Activated CD4-positive, alpha-beta memory T cell treated with anti-CD3 and anti-CD28 coated beads for 36 hours (primary cell): ENCODE measurements around the gene LHX5. TPM values are rescaled to one million over a fixed set of nuclear protein-coding genes. Genes with fewer than 3 reads are reported as not detected.
"Not testable (repeated sequence)": the region's sequence is repeated elsewhere in the genome, so short reads cannot be mapped to it uniquely, and the experiment has no call there.

Experiments used
- CTCF ChIA-PET: fragments of 350-600 bp; sonication (Branson Sonifier 250); formaldehyde crosslinking; loops from one replicate; lab custom pipeline; 2021; ENCODE audit warnings: antibody characterized with exemption, inconsistent platforms; lab: Charles Lee
- POLR2A ChIA-PET: fragments of 350-600 bp; sonication (Branson Sonifier 250); formaldehyde crosslinking; loops from one replicate; lab custom pipeline; 2021; ENCODE audit warnings: antibody characterized with exemption; lab: Charles Lee
- DNase-seq: peaks from one replicate; pipeline ENCODE4 v3.0.0-alpha.2; 2020
- H3K27ac Mint-ChIP-seq: one replicate; pipeline ENCODE4 v1.8.0; 2021; ENCODE audit warnings: mixed read lengths
- H3K27me3 Mint-ChIP-seq: one replicate; pipeline ENCODE4 v1.8.0; 2021; ENCODE audit warnings: mixed read lengths
- H3K36me3 Mint-ChIP-seq: one replicate; pipeline ENCODE4 v1.8.0; 2021; ENCODE audit warnings: mixed read lengths
- H3K4me1 Mint-ChIP-seq: one replicate; pipeline ENCODE4 v1.8.0; 2021; ENCODE audit warnings: low read depth, mixed read lengths
- H3K4me3 Mint-ChIP-seq: one replicate; pipeline ENCODE4 v1.8.0; 2021; ENCODE audit warnings: mild to moderate bottlenecking, mixed read lengths
- H3K9me3 Mint-ChIP-seq: one replicate; pipeline ENCODE4 v1.8.0; 2021; ENCODE audit warnings: mixed read lengths
- intact Hi-C: fragments of 100-400 bp; cut with micrococcal nuclease; formaldehyde crosslinking; loops from one replicate; pipeline ENCODE4 v1.15.1; 2023
- total RNA-seq, 2 experiments: library from RNA; stranded (reverse); gene quantifications; one replicate each; pipeline ENCODE4 v1.2.3, GENCODE V29; 2021

Gene LHX5
- total RNA-seq, 2 experiments from 2014 or later: not detected

DNA sequence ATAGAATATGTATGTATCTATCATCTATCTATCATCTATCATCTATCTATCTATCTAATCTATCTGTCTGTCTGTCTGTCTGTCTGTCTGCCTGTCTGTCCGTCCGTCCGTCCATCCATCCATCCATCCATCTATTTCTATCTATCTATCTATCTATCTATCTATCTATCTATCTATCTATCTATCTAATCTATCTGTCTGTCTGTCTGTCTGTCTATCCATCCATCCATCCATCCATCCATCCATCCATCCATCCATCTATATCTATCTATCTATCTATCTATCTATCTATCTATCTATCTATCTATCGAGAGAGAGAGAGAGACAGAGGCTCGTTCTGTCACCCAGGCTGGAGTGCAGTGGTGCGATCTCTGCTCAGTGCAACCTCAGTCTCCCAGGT lies 24.3 kb upstream of the LHX5 start:
- CTCF ChIA-PET, H3K27ac Mint-ChIP-seq, DNase-seq, H3K9me3 Mint-ChIP-seq, H3K4me1 Mint-ChIP-seq, intact Hi-C loops, H3K36me3 Mint-ChIP-seq, POLR2A ChIA-PET, H3K4me3 Mint-ChIP-seq: not testable (repeated sequence)
- H3K27me3 Mint-ChIP-seq: peaks cover 13% of the 10 kb centered on the region

DNA sequence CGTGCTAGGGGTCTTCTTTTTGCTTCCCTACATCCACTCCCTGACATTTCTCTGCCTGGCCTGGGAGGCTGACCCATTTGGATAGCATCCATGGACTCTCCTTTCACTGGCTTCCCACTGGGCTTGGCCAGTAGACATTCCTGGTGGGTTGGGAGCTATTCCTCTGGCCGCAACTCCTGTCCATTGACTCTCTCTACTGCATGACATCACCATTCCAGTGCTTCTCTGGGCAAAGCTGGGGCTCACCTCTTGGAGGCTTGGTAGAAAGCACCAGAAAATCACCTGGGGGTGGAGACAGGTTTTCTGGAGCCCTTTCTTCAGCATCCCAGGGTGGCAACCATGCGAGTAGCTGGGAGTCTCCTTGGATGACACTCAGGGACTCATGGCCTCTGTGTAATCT lies 16.7 kb upstream of the LHX5 start:
- H3K4me3 Mint-ChIP-seq: no peak overlapping the region
- H3K36me3 Mint-ChIP-seq: no peaks in the 10 kb centered on the region
- CTCF ChIA-PET: no interaction called here
- intact Hi-C loops: no loop called here
- H3K27ac Mint-ChIP-seq: no peak overlapping the region
- no peaks in the 10 kb centered on the region for H3K4me1 Mint-ChIP-seq
- POLR2A ChIA-PET: no interaction called here
- peaks cover 3% of the 10 kb centered on the region for H3K9me3 Mint-ChIP-seq
- DNase-seq: no peak
- H3K27me3 Mint-ChIP-seq: peaks cover 41% of the 10 kb centered on the region

GRCh38 chr12:113486722-113487121 lies 15.1 kb upstream of the LHX5 start:
- H3K27ac Mint-ChIP-seq: no peak overlapping the region

DNA sequence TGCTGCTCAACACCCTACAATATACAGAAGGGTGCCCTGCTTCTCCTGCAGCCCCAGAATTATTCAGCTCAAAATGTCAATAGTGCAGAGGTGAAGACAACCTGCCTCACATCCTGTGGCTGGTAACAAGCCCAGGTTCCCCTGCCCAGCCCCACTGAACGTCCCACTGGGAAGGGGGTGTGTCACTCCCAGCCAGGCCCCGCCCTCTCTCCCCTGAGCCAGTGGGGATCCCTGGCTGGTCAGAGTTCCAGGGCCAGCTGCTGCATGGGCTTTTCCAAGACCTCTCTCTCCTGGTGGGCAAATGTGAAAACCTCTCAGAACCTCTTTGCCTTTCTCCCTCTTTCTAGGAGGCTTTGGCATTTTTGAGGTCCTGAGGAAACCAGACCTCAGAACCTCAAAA lies 13.7 kb upstream of the LHX5 start:
- CTCF ChIA-PET: no interaction called here
- intact Hi-C loops: no loop called here
- DNase-seq: no peak
- Mint-ChIP-seq H3K36me3 (no peaks in the 10 kb centered on the region), H3K27me3 (peaks cover 51% of the 10 kb centered on the region), H3K9me3 (no peaks in the 10 kb centered on the region), H3K4me1 (no peaks in the 10 kb centered on the region), H3K27ac (no peak overlapping the region), H3K4me3 (no peak overlapping the region)
- POLR2A ChIA-PET: no interaction called here

More at GRCh38 chr12:113486722-113487121, 15.1 kb upstream of the LHX5 start:
- H3K36me3 Mint-ChIP-seq: no peaks in the 10 kb centered on the region
- intact Hi-C loops: no loop called here
- no peaks in the 10 kb centered on the region for H3K4me1 Mint-ChIP-seq
- ChIA-PET POLR2A (no interaction called here), CTCF (no interaction called here)
- no peak overlapping the region for H3K4me3 Mint-ChIP-seq
- peaks cover 3% of the 10 kb centered on the region for H3K9me3 Mint-ChIP-seq
- DNase-seq: no peak
- H3K27me3 Mint-ChIP-seq: peaks cover 50% of the 10 kb centered on the region

GRCh38 chr12:113482334-113482733 lies 10.7 kb upstream of the LHX5 start:
- H3K27ac Mint-ChIP-seq: no peak overlapping the region
- no peak overlapping the region for H3K4me3 Mint-ChIP-seq
- peaks cover 64% of the 10 kb centered on the region for H3K27me3 Mint-ChIP-seq
- H3K36me3 Mint-ChIP-seq: peaks cover 3% of the 10 kb centered on the region
- H3K4me1 Mint-ChIP-seq: peaks cover 4% of the 10 kb centered on the region
- intact Hi-C loops: no loop called here
- DNase-seq: no peak
- CTCF ChIA-PET: interaction anchor here (0.8 kb wide), 1 partner anchor 20 kb away, joined by 3 read pairs; no protein-coding TSS in a partner anchor
- peaks cover 2% of the 10 kb centered on the region for H3K9me3 Mint-ChIP-seq
- POLR2A ChIA-PET: no interaction called here

DNA sequence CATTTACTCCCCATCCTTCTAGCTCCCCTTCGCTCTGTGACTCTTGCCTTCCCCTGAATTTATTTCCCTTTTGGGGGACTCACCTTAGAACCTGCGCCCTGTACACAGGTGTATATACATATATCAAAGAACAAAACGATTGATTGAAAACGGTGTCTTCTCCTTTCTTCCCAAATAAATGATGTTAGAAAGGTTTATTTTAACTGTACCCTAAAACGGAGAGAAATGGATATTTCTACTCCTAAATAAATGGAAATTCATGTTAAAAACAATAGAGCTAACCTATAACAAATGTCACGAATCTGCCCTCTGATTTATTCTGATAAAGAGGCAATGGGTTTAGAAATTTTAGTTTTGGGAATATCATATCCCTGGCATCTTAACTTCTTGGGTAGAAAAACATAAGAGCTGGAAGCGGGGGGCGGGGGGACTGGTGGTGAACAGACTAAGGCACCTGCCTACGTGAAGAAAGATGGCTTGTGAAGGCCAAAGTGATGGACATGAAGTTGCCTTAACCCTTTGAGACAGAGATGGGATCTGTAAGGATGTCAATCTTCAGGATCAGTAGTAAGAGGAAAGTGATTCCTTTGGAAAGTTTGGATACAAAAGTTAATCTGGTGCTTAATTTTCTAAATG lies 8.8 kb upstream of the LHX5 start:
- Mint-ChIP-seq H3K4me3 (no peak overlapping the region), H3K27me3 (peaks cover 70% of the 10 kb centered on the region), H3K4me1 (peaks cover 4% of the 10 kb centered on the region), H3K36me3 (peaks cover 3% of the 10 kb centered on the region), H3K27ac (no peak overlapping the region), H3K9me3 (peaks cover 2% of the 10 kb centered on the region)
- CTCF ChIA-PET: interaction anchor here (1.6 kb wide), 1 partner anchor 19 kb away, joined by 7 read pairs; no protein-coding TSS in a partner anchor
- POLR2A ChIA-PET: no interaction called here
- no peak for DNase-seq
- intact Hi-C loops: no loop called here

DNA sequence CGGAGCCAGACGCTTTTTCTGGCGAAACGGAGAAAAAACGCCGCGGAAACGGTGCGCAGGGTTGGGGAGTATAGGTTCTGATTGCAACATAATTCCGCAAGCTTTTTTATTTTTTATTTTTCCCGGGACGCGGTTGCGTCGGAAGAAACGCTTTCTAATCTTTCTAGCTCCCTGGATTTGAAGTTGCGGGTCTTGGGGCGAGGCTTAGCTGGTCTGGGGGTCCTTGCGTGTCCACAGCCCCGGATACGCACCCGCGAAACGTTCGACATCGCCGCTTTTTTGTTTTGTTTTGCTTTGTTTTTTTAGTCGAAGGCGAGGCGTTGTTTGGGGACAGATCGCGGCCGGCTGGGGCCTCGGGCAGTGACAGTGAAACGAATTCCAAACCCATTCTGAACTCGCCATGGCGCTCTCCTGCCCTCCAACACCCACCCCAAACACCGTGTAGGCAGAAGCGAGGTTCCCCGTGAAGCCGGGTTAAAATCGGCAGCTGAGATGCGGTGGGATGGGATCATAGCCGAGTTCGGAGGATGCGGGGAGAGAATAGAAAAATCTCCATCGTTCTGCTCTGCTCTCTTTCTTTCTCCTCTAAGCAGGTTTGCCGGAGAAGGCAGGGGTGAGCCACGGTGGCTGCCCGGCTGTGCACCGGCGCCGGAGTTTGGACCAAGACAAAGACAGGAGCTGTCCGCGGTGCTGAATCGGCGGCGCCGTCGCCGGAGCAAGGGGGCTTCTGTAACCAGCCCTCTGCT lies 8.1 kb upstream of the LHX5 start:
- peak; percentile 44 for DNase-seq
- Mint-ChIP-seq H3K4me1 (peaks cover 4% of the 10 kb centered on the region), H3K27me3 (peaks cover 74% of the 10 kb centered on the region), H3K4me3 (no peak overlapping the region), H3K36me3 (peaks cover 3% of the 10 kb centered on the region), H3K27ac (peak overlapping the region; percentile 8), H3K9me3 (peaks cover 2% of the 10 kb centered on the region)
- CTCF ChIA-PET: interaction anchor here (1.6 kb wide), 1 partner anchor 18 kb away, joined by 7 read pairs; no protein-coding TSS in a partner anchor
- intact Hi-C loops: loop anchor here (2.0 to 10.0 kb wide), 2 partner anchors 17 to 1185 kb away; no protein-coding TSS in a partner anchor
- POLR2A ChIA-PET: no interaction called here

DNA sequence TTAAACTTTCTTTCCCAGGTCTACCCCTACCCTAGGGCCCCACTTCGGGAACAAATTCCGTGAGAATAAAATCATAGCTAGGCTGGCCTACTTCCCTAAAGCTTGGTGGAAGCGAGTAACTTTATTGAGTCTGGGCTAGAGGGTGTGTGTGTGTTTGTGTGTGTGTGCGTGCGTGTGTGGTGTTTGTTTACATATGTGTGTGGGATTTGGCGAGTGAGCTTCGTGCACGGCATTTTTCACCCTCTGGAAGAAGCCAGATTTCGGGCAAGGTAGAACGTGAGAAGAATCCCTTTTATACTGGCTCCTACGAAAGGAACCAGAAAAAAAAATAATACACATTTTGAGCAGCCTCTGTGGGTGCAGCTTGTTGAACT lies 7.5 kb upstream of the LHX5 start:
- CTCF ChIA-PET: interaction anchor here (1.6 kb wide), 1 partner anchor 17 kb away, joined by 7 read pairs; no protein-coding TSS in a partner anchor
- H3K36me3 Mint-ChIP-seq: peaks cover 3% of the 10 kb centered on the region
- H3K27ac Mint-ChIP-seq: peak overlapping the region; percentile 8
- H3K27me3 Mint-ChIP-seq: peaks cover 77% of the 10 kb centered on the region
- DNase-seq: no peak
- H3K9me3 Mint-ChIP-seq: peaks cover 2% of the 10 kb centered on the region
- intact Hi-C loops: loop anchor here (2.0 to 10.0 kb wide), 2 partner anchors 16 to 1186 kb away; no protein-coding TSS in a partner anchor
- POLR2A ChIA-PET: no interaction called here
- no peak overlapping the region for H3K4me3 Mint-ChIP-seq
- peaks cover 8% of the 10 kb centered on the region for H3K4me1 Mint-ChIP-seq

DNA sequence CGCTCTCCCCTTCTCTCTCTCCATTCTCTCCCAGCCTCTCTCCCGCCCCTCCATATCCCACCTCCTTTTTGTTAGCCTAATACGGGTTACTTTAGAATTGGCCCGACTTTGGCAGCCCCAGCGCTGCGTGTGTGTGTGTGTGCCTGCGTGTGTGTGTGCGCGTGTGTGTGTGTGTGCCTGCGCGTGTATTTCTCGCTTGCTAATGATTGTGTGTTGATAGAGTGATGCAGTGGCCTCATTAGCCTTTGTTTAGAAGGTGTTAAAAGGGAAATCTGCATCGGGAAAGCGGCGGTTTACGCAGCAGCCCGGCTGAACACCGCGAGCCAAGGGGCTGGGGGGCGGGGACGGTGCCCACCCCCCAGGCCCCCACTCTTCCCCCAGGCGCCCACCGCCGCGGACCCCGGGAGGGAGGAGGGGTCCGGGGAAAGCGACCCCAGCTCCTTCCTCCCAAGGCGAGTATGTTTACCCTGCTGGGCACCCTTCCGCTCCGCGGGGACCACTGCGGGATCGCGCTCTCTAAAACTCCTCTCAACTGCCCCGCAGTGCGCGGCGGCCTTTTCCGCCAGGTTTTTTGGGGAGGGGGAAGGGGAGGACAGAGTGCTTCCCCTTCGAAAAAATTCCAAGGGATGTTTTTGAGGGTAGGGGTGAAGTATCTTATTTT lies 6.8 kb upstream of the LHX5 start:
- DNase-seq: no peak
- CTCF ChIA-PET: no interaction called here
- POLR2A ChIA-PET: no interaction called here
- Mint-ChIP-seq H3K4me3 (no peak overlapping the region), H3K27me3 (peaks cover 75% of the 10 kb centered on the region), H3K36me3 (peaks cover 3% of the 10 kb centered on the region), H3K9me3 (peaks cover 2% of the 10 kb centered on the region), H3K27ac (no peak overlapping the region), H3K4me1 (peaks cover 10% of the 10 kb centered on the region)
- intact Hi-C loops: loop anchor here (2.0 to 10.0 kb wide), 2 partner anchors 16 to 1186 kb away; no protein-coding TSS in a partner anchor

GRCh38 chr12:113477842-113478215 lies 6.2 kb upstream of the LHX5 start:
- DNase-seq: no peak
- Mint-ChIP-seq H3K36me3 (peaks cover 3% of the 10 kb centered on the region), H3K27ac (no peak overlapping the region), H3K27me3 (peaks cover 76% of the 10 kb centered on the region), H3K9me3 (peaks cover 2% of the 10 kb centered on the region), H3K4me1 (peaks cover 10% of the 10 kb centered on the region), H3K4me3 (no peak overlapping the region)
- ChIA-PET CTCF (no interaction called here), POLR2A (no interaction called here)
- intact Hi-C loops: loop anchor here (2.0 to 10.0 kb wide), 2 partner anchors 15 to 1187 kb away; no protein-coding TSS in a partner anchor

GRCh38 chr12:113477171-113477841 lies 5.6 kb upstream of the LHX5 start:
- intact Hi-C loops: loop anchor here (10.0 kb wide), 1 partner anchor 1187 kb away; no protein-coding TSS in a partner anchor
- no peak overlapping the region for H3K4me3 Mint-ChIP-seq
- peaks cover 2% of the 10 kb centered on the region for H3K9me3 Mint-ChIP-seq
- peaks cover 3% of the 10 kb centered on the region for H3K36me3 Mint-ChIP-seq
- H3K27ac Mint-ChIP-seq: no peak overlapping the region
- H3K27me3 Mint-ChIP-seq: peaks cover 78% of the 10 kb centered on the region
- H3K4me1 Mint-ChIP-seq: peaks cover 10% of the 10 kb centered on the region
- ChIA-PET CTCF (no interaction called here), POLR2A (no interaction called here)
- no peak for DNase-seq
